CD14-positive monocyte (primary cell): Measurements from ENCODE around the gene POU2AF3. TPM values are rescaled to one million over a fixed set of nuclear protein-coding genes. Genes with fewer than 3 reads are reported as not detected.

Experiments
- DNase-seq, 3 donors: peaks; one replicate each; pipeline ENCODE4 v3.0.0-alpha.2; 2011 to 2022
- H2AFZ ChIP-seq: 2 replicates; pipeline ENCODE4 v1.6.0; 2012; ENCODE audit warnings: mild to moderate bottlenecking, low read depth, low read length, inconsistent platforms; ENCODE audit not compliant: insufficient read depth, poor library complexity, severe bottlenecking
- H3K27ac ChIP-seq, 2 donors: 1 replicate in 1 of 2; 2 replicates in 1 of 2; pipeline ENCODE4 v1.5.1; 2012 to 2013; ENCODE audit warnings: low read length in 2 of 2, control low read depth in 1 of 2, inconsistent platforms in 1 of 2, low read depth in 1 of 2, mild to moderate bottlenecking in 1 of 2
- H3K27me3 ChIP-seq, 2 donors: one replicate each; pipeline versions ENCODE4 v1.6.0 to v1.6.1; 2011 to 2013; ENCODE audit warnings: low read length in 2 of 2; ENCODE audit not compliant: control insufficient read depth in 2 of 2, insufficient read depth in 2 of 2
- H3K36me3 ChIP-seq, 2 donors: replicated peaks in 1 of 2; 1 replicate in 1 of 2; 2 replicates in 1 of 2; pipeline versions ENCODE4 v1.5.1 to v1.6.1; 2012 to 2013; ENCODE audit warnings: low read length in 2 of 2, control low read depth in 1 of 2, inconsistent platforms in 1 of 2, mild to moderate bottlenecking in 1 of 2; ENCODE audit not compliant: insufficient read depth in 2 of 2, control insufficient read depth in 1 of 2
- H3K4me1 ChIP-seq, 2 donors: 1 replicate in 1 of 2; 2 replicates in 1 of 2; pipeline versions ENCODE4 v1.5.1 to v1.6.1; 2012 to 2013; ENCODE audit warnings: low read length in 2 of 2, control low read depth in 1 of 2, inconsistent platforms in 1 of 2, mild to moderate bottlenecking in 1 of 2, moderate library complexity in 1 of 2; ENCODE audit not compliant: insufficient read depth in 2 of 2, control insufficient read depth in 1 of 2
- H3K4me2 ChIP-seq: replicated peaks from 2 replicates; pipeline ENCODE3; 2012; ENCODE audit warnings: low read length, moderate library complexity, mild to moderate bottlenecking; ENCODE audit not compliant: poor library complexity, severe bottlenecking; ENCODE audit errors: extremely low read depth
- H3K4me3 ChIP-seq, 3 experiments: fragments of 200-600 bp in 1 of 3; sonication (generic) in 1 of 3; replicated peaks in 1 of 3; 1 replicate in 2 of 3; 2 replicates in 1 of 3; pipeline ENCODE4 v1.5.1; 2011 to 2013; ENCODE audit warnings: low read length in 3 of 3, mild to moderate bottlenecking in 3 of 3, control low read depth in 2 of 3, low read depth in 2 of 3, inconsistent platforms in 1 of 3, moderate library complexity in 1 of 3
- H3K79me2 ChIP-seq: 2 replicates; pipeline ENCODE4 v1.6.0; 2012; ENCODE audit warnings: mild to moderate bottlenecking, control low read depth, inconsistent platforms, low read length, moderate library complexity; ENCODE audit not compliant: insufficient read depth
- H3K9ac ChIP-seq: 2 replicates; pipeline ENCODE4 v1.6.0; 2017; ENCODE audit warnings: low read length, mild to moderate bottlenecking; ENCODE audit not compliant: insufficient read depth, poor library complexity, severe bottlenecking
- H3K9me3 ChIP-seq, 2 donors: replicated peaks in 1 of 2; 1 replicate in 1 of 2; 2 replicates in 1 of 2; pipeline versions ENCODE4 v1.5.1 to v1.6.1; 2012 to 2013; ENCODE audit warnings: low read length in 2 of 2, control low read depth in 1 of 2; ENCODE audit not compliant: control insufficient read depth in 1 of 2, insufficient read depth in 1 of 2
- H4K20me1 ChIP-seq: 2 replicates; pipeline ENCODE4 v1.6.0; 2012; ENCODE audit warnings: mild to moderate bottlenecking, low read length, control low read depth, moderate library complexity; ENCODE audit not compliant: insufficient read depth
- H3K27ac Mint-ChIP-seq, 7 donors: one replicate each; pipeline ENCODE4 v1.8.0; 2020; ENCODE audit warnings: mild to moderate bottlenecking in 7 of 7, mixed read lengths in 7 of 7, moderate library complexity in 6 of 7, inconsistent platforms in 2 of 7
- H3K27me3 Mint-ChIP-seq, 3 donors: one replicate each; pipeline ENCODE4 v1.8.0; 2021 to 2022; ENCODE audit warnings: low read depth in 3 of 3, mild to moderate bottlenecking in 3 of 3, mixed read lengths in 3 of 3, moderate library complexity in 3 of 3, inconsistent platforms in 1 of 3
- H3K36me3 Mint-ChIP-seq, 2 donors: one replicate each; pipeline ENCODE4 v1.8.0; 2020; ENCODE audit warnings: mixed read lengths in 2 of 2, inconsistent platforms in 1 of 2, mild to moderate bottlenecking in 1 of 2
- H3K4me1 Mint-ChIP-seq: one replicate; pipeline ENCODE4 v1.8.0; 2020; ENCODE audit warnings: mild to moderate bottlenecking, mixed read lengths
- H3K4me3 Mint-ChIP-seq, 2 donors: one replicate each; pipeline ENCODE4 v1.8.0; 2020; ENCODE audit warnings: mild to moderate bottlenecking in 2 of 2, mixed read lengths in 2 of 2, moderate library complexity in 1 of 2
- H3K9me3 Mint-ChIP-seq, 7 donors: one replicate each; pipeline ENCODE4 v1.8.0; 2020 to 2022; ENCODE audit warnings: mixed read lengths in 7 of 7, mild to moderate bottlenecking in 6 of 7, moderate library complexity in 6 of 7, inconsistent platforms in 2 of 7
- CTCF ChIP-seq: fragments of 200-600 bp; IDR thresholded peaks from one replicate; pipeline ENCODE4 v1.8.0; 2022; ENCODE audit warnings: antibody characterized with exemption, mild to moderate bottlenecking
- WGBS: methylation state at CpG from one replicate; pipeline ENCODE4 v1.1.5; 2013; ENCODE audit warnings: missing lambda C conversion rate; ENCODE audit not compliant: insufficient coverage; 5-methylcytosine and 5-hydroxymethylcytosine counted together
- intact Hi-C, 2 donors: fragments of 100-400 bp; cut with micrococcal nuclease; formaldehyde crosslinking; loops; one replicate each; pipeline versions ENCODE4 v1.15.0 to v1.15.1; 2023
- polyA plus RNA-seq, 3 donors: library from polyadenylated mRNA; depleted of rRNA in 1 of 3; unstranded in 2 of 3; stranded (reverse) in 1 of 3; fragments of 300-500 nt in 2 of 3; fragments of >200 nt in 1 of 3; fragmentation: Illumina TruSeq in 2 of 3; gene quantifications; 1 replicate in 2 of 3; 2 replicates in 1 of 3; pipeline ENCODE4 v1.2.3, GENCODE V29; 2012 to 2021

The POU2AF3 gene
- polyA plus RNA-seq, 3 donors, result not detected

- Histone ChIP-seq H3K27me3 (peaks cover 18 to 36% of the 10 kb centered on the region in 2 donors), H3K27ac (no peak overlapping the region), H3K9ac (no peak overlapping the region), H2AFZ (peak overlapping the region; percentile 29), H4K20me1 (no peaks in the 10 kb centered on the region), H3K79me2 (no peaks in the 10 kb centered on the region), H3K4me1 (peaks cover 3 to 9% of the 10 kb centered on the region in 2 donors), H3K4me3 (peak overlapping the region in 1 of 3 experiments; percentile 42), H3K4me2 (peak overlapping the region; percentile 56), H3K9me3 (no peaks in the 10 kb centered on the region), H3K36me3 (no peaks in the 10 kb centered on the region)
- Mint-ChIP-seq H3K27ac (no peak overlapping the region), H3K9me3 (peaks cover 0 to 6% (median 0%) of the 10 kb centered on the region in 7 donors), H3K4me3 (peak overlapping the region in 1 of 2 donors; percentile 72), H3K27me3 (peaks cover 31 to 53% (median 39%) of the 10 kb centered on the region in 3 donors), H3K36me3 (peaks cover 0 to 2% of the 10 kb centered on the region in 2 donors), H3K4me1 (peaks cover 1% of the 10 kb centered on the region)
- TF ChIP-seq CTCF, result no peak
- intact Hi-C loops, result no loop called here
- DNase-seq, result no peak
- 2% methylated on average over 74 of the region's 77 CpGs for WGBS
These were observed 1.0 kb downstream of the POU2AF3 start for GRCh38 chr11:111299101-111300026.

GRCh38 chr11:111300569-111300968 lies 2.2 kb downstream of the POU2AF3 start:
- Histone ChIP-seq H3K27me3 (peaks cover 18 to 36% of the 10 kb centered on the region in 2 donors), H3K4me3 (no peak overlapping the region), H3K9me3 (no peaks in the 10 kb centered on the region), H3K27ac (no peak overlapping the region), H3K4me1 (peaks cover 3 to 9% of the 10 kb centered on the region in 2 donors), H3K79me2 (no peaks in the 10 kb centered on the region), H3K4me2 (no peak overlapping the region), H2AFZ (no peak overlapping the region), H3K9ac (no peak overlapping the region), H3K36me3 (no peaks in the 10 kb centered on the region), H4K20me1 (no peaks in the 10 kb centered on the region)
- Mint-ChIP-seq H3K27ac (no peak overlapping the region), H3K4me3 (peak overlapping the region in 1 of 2 donors; percentile 72), H3K27me3 (peaks cover 31 to 59% (median 42%) of the 10 kb centered on the region in 3 donors), H3K36me3 (peaks cover 0 to 2% of the 10 kb centered on the region in 2 donors), H3K4me1 (peaks cover 1% of the 10 kb centered on the region), H3K9me3 (peaks cover 0 to 6% (median 0%) of the 10 kb centered on the region in 7 donors)
- WGBS, result 98% methylated on average over 5 of the region's 9 CpGs
- intact Hi-C loops, result no loop called here
- no peak for DNase-seq
- no peak for TF ChIP-seq CTCF
